Activated CD8-positive, alpha-beta memory T cell treated with anti-CD3 and anti-CD28 coated beads, Interleukin-2, amount 50 U/mL, for 24 hours (primary cell): Measurements from ENCODE around the gene PHF23.
"Not testable (repeated sequence)": the region's sequence is repeated elsewhere in the genome, so short reads cannot be mapped to it uniquely, and the experiment has no call there.

Source experiments
- DNase-seq: peaks from one replicate; pipeline ENCODE4 v3.0.0-alpha.2; 2020; ENCODE audit errors: extremely low read depth

The PHF23 gene

GRCh38 chr17:7258731-7259554, 19.7 kb upstream of the PHF23 start:
- no peak for DNase-seq

- DNase-seq, result no peak
These were observed 17.7 kb upstream of the PHF23 start for GRCh38 chr17:7256766-7257456.

GRCh38 chr17:7254511-7254910, 15.3 kb upstream of the PHF23 start:
- DNase-seq, result no peak

- no peak for DNase-seq
These were observed 13.8 kb upstream of the PHF23 start for GRCh38 chr17:7253082-7253481.

- peak; percentile 76 for DNase-seq
These were observed 13.2 kb upstream of the PHF23 start, which contains the start of gene ELP5 for GRCh38 chr17:7252176-7253043. Gene ELP5, plus strand, starts transcription at chr17:7252215. Its CDS starts 336 bp downstream, at chr17:7252551.

- peak; percentile 100 for DNase-seq
These were observed 12.5 kb upstream of the PHF23 start, which contains the start of gene CTDNEP1 for GRCh38 chr17:7251661-7252175. Gene CTDNEP1, minus strand, starts transcription at chr17:7251734. Its CDS starts 438 bp downstream, at chr17:7251296.

- no peak for DNase-seq
These were observed 11.7 kb upstream of the PHF23 start for GRCh38 chr17:7250695-7251627.

- no peak for DNase-seq
These were observed 10.6 kb upstream of the PHF23 start for GRCh38 chr17:7249830-7250229.

GRCh38 chr17:7249214-7249613, 10.0 kb upstream of the PHF23 start:
- DNase-seq, result no peak

- no peak for DNase-seq
These were observed 9.5 kb upstream of the PHF23 start for GRCh38 chr17:7248796-7249195.

GRCh38 chr17:7246779-7247178, 7.5 kb upstream of the PHF23 start:
- DNase-seq, result no peak

- not testable (repeated sequence) for DNase-seq
These were observed 4.6 kb upstream of the PHF23 start for GRCh38 chr17:7243838-7244237.

GRCh38 chr17:7243453-7243729, 4.1 kb upstream of the PHF23 start:
- no peak for DNase-seq

GRCh38 chr17:7242717-7243452, 3.6 kb upstream of the PHF23 start:
- DNase-seq, result peak; percentile 83

GRCh38 chr17:7241783-7242716, 2.8 kb upstream of the PHF23 start, which contains the start of gene GABARAP:
Gene GABARAP, minus strand, starts transcription at chr17:7242449. Its CDS starts 119 bp downstream, at chr17:7242330.
- DNase-seq, result peak; percentile 83

GRCh38 chr17:7241090-7241733, 2.0 kb upstream of the PHF23 start:
- no peak for DNase-seq

- DNase-seq, result no peak
These were observed 1.1 kb upstream of the PHF23 start for GRCh38 chr17:7240375-7240774.

- no peak for DNase-seq
These were observed 702 bp downstream of the PHF23 start for GRCh38 chr17:7238420-7239090.
